Activated CD4-positive, alpha-beta T cell treated with anti-CD3 and anti-CD28 coated beads, Interleukin-2, amount 10 ng/mL, durations not matched to agents 7 days and 5 days (primary cell): ENCODE results near the gene PDHX. TPM values are rescaled to one million over a fixed set of nuclear protein-coding genes. Genes with fewer than 3 reads are reported as not detected.
A peak's percentile ranks its signal among the peaks of the same experiment; 100 is the strongest.

Experiments used
- CTCF ChIA-PET: fragments of 350-600 bp; sonication (Branson Sonifier 250); formaldehyde crosslinking; loops from one replicate; lab custom pipeline; 2021; ENCODE audit warnings: antibody characterized with exemption; lab: Charles Lee
- POLR2A ChIA-PET: fragments of 350-600 bp; sonication (Branson Sonifier 250); formaldehyde crosslinking; loops from one replicate; lab custom pipeline; 2021; ENCODE audit warnings: antibody characterized with exemption; lab: Charles Lee
- DNase-seq: peaks from one replicate; pipeline ENCODE4 v3.0.0-alpha.2; 2020
- H3K27ac Mint-ChIP-seq: one replicate; pipeline ENCODE4 v1.8.0; 2021; ENCODE audit warnings: mild to moderate bottlenecking, moderate library complexity, mixed read lengths
- H3K27me3 Mint-ChIP-seq: one replicate; pipeline ENCODE4 v1.8.0; 2021; ENCODE audit warnings: mixed read lengths
- H3K36me3 Mint-ChIP-seq: one replicate; pipeline ENCODE4 v1.8.0; 2021; ENCODE audit warnings: low read depth, mixed read lengths
- H3K4me1 Mint-ChIP-seq: one replicate; pipeline ENCODE4 v1.8.0; 2021; ENCODE audit warnings: mixed read lengths
- H3K4me3 Mint-ChIP-seq: one replicate; pipeline ENCODE4 v1.8.0; 2021; ENCODE audit warnings: mild to moderate bottlenecking, moderate library complexity, mixed read lengths
- H3K9me3 Mint-ChIP-seq: one replicate; pipeline ENCODE4 v1.8.0; 2021; ENCODE audit warnings: mixed read lengths
- total RNA-seq, 2 experiments: library from RNA; stranded (reverse); gene quantifications; one replicate each; pipeline ENCODE4 v1.2.3, GENCODE V29; 2021

The PDHX gene
- total RNA-seq, 2 experiments from 2014 or later: 25.3 to 27.7 TPM

GRCh38 chr11:34988294-34989255, 72.2 kb downstream of the PDHX start:
- no peak overlapping the region for H3K27ac Mint-ChIP-seq
- H3K4me3 Mint-ChIP-seq: no peak overlapping the region
- CTCF ChIA-PET: interaction anchor here (0.6 to 1.2 kb wide), 5 partner anchors 9 to 21 kb away, joined by 3 to 4 read pairs (median 3); no protein-coding TSS in a partner anchor
- H3K4me1 Mint-ChIP-seq: peaks cover 13% of the 10 kb centered on the region
- no peaks in the 10 kb centered on the region for H3K27me3 Mint-ChIP-seq
- H3K36me3 Mint-ChIP-seq: peaks cover 19% of the 10 kb centered on the region
- no peaks in the 10 kb centered on the region for H3K9me3 Mint-ChIP-seq
- POLR2A ChIA-PET: no interaction called here
- DNase-seq: no peak

GRCh38 chr11:34990916-34991315, 74.5 kb downstream of the PDHX start:
- no peak overlapping the region for H3K27ac Mint-ChIP-seq
- H3K9me3 Mint-ChIP-seq: no peaks in the 10 kb centered on the region
- H3K36me3 Mint-ChIP-seq: peaks cover 9% of the 10 kb centered on the region
- no peak for DNase-seq
- no peaks in the 10 kb centered on the region for H3K27me3 Mint-ChIP-seq
- H3K4me3 Mint-ChIP-seq: no peak overlapping the region
- ChIA-PET POLR2A (no interaction called here), CTCF (no interaction called here)
- H3K4me1 Mint-ChIP-seq: peaks cover 13% of the 10 kb centered on the region

GRCh38 chr11:34994854-34995253, 78.4 kb downstream of the PDHX start:
- ChIA-PET CTCF (interaction anchor here (1.0 kb wide), 1 partner anchor 129 kb away, joined by 3 read pairs; no protein-coding TSS in a partner anchor), POLR2A (no interaction called here)

GRCh38 chr11:34996958-34997357, 80.5 kb downstream of the PDHX start:
- POLR2A ChIA-PET: no interaction called here

More at GRCh38 chr11:34994854-34995253, 78.4 kb downstream of the PDHX start:
- Mint-ChIP-seq H3K27me3 (no peaks in the 10 kb centered on the region), H3K9me3 (no peaks in the 10 kb centered on the region), H3K4me1 (peaks cover 21% of the 10 kb centered on the region), H3K36me3 (peaks cover 9% of the 10 kb centered on the region), H3K27ac (no peak overlapping the region), H3K4me3 (no peak overlapping the region)
- DNase-seq: no peak

GRCh38 chr11:34997952-34998528, 81.6 kb downstream of the PDHX start:
- DNase-seq: no peak
- ChIA-PET CTCF (interaction anchor here (0.5 to 1.6 kb wide), 5 partner anchors 9 to 179 kb away, joined by 3 to 4 read pairs (median 3); no protein-coding TSS in a partner anchor), POLR2A (no interaction called here)
- Mint-ChIP-seq H3K4me3 (no peak overlapping the region), H3K27ac (no peak overlapping the region), H3K27me3 (no peaks in the 10 kb centered on the region), H3K9me3 (no peaks in the 10 kb centered on the region), H3K36me3 (peaks cover 3% of the 10 kb centered on the region), H3K4me1 (peaks cover 26% of the 10 kb centered on the region)

More at GRCh38 chr11:34996958-34997357, 80.5 kb downstream of the PDHX start:
- CTCF ChIA-PET: interaction anchor here (0.6 to 1.5 kb wide), 4 partner anchors 93 to 408 kb away, joined by 3 to 4 read pairs (median 3); no protein-coding TSS in a partner anchor
- no peaks in the 10 kb centered on the region for H3K27me3 Mint-ChIP-seq
- H3K4me1 Mint-ChIP-seq: peaks cover 26% of the 10 kb centered on the region
- no peak overlapping the region for H3K27ac Mint-ChIP-seq
- H3K4me3 Mint-ChIP-seq: no peak overlapping the region
- no peak for DNase-seq
- H3K36me3 Mint-ChIP-seq: peaks cover 6% of the 10 kb centered on the region
- H3K9me3 Mint-ChIP-seq: no peaks in the 10 kb centered on the region

GRCh38 chr11:34999453-34999852, 83.0 kb downstream of the PDHX start:
- ChIA-PET POLR2A (interaction anchor here (0.7 kb wide), 1 partner anchor 41 kb away, joined by 3 read pairs; no protein-coding TSS in a partner anchor), CTCF (interaction anchor here (0.8 to 1.4 kb wide), 5 partner anchors 10 to 236 kb away, joined by 3 to 5 read pairs (median 3); no protein-coding TSS in a partner anchor)
- H3K36me3 Mint-ChIP-seq: no peaks in the 10 kb centered on the region
- H3K27ac Mint-ChIP-seq: no peak overlapping the region
- H3K4me1 Mint-ChIP-seq: peaks cover 28% of the 10 kb centered on the region
- no peaks in the 10 kb centered on the region for H3K9me3 Mint-ChIP-seq
- H3K27me3 Mint-ChIP-seq: peaks cover under 1% of the 10 kb centered on the region
- no peak overlapping the region for H3K4me3 Mint-ChIP-seq
- DNase-seq: no peak

GRCh38 chr11:35003186-35003585, 86.8 kb downstream of the PDHX start:
- peaks cover 36% of the 10 kb centered on the region for H3K4me1 Mint-ChIP-seq
- POLR2A ChIA-PET: no interaction called here
- CTCF ChIA-PET: interaction anchor here (1.2 kb wide), 1 partner anchor 13 kb away, joined by 3 read pairs; no protein-coding TSS in a partner anchor

GRCh38 chr11:35003658-35004057, 87.2 kb downstream of the PDHX start:
- Mint-ChIP-seq H3K36me3 (peaks cover 1% of the 10 kb centered on the region), H3K4me1 (peaks cover 31% of the 10 kb centered on the region), H3K27me3 (peaks cover 4% of the 10 kb centered on the region), H3K9me3 (no peaks in the 10 kb centered on the region), H3K4me3 (no peak overlapping the region), H3K27ac (no peak overlapping the region)
- DNase-seq: no peak
- ChIA-PET POLR2A (no interaction called here), CTCF (no interaction called here)

More at GRCh38 chr11:35003186-35003585, 86.8 kb downstream of the PDHX start:
- Mint-ChIP-seq H3K9me3 (no peaks in the 10 kb centered on the region), H3K27ac (no peak overlapping the region), H3K36me3 (peaks cover 1% of the 10 kb centered on the region), H3K4me3 (no peak overlapping the region), H3K27me3 (peaks cover 4% of the 10 kb centered on the region)
- no peak for DNase-seq

- no peak for DNase-seq
- POLR2A ChIA-PET: no interaction called here
- no peak overlapping the region for H3K27ac Mint-ChIP-seq
Observed at GRCh38 chr11:35005141-35005780, 88.8 kb downstream of the PDHX start.

GRCh38 chr11:35006389-35007128, 90.1 kb downstream of the PDHX start:
- CTCF ChIA-PET: interaction anchor here (0.6 to 1.2 kb wide), 5 partner anchors 18 to 168 kb away, joined by 3 to 4 read pairs (median 3); no protein-coding TSS in a partner anchor
- H3K4me1 Mint-ChIP-seq: peaks cover 18% of the 10 kb centered on the region
- no peak overlapping the region for H3K4me3 Mint-ChIP-seq
- DNase-seq: peak; percentile 14
- H3K9me3 Mint-ChIP-seq: peaks cover 2% of the 10 kb centered on the region
- no peak overlapping the region for H3K27ac Mint-ChIP-seq
- POLR2A ChIA-PET: no interaction called here
- H3K27me3 Mint-ChIP-seq: peaks cover 8% of the 10 kb centered on the region
- H3K36me3 Mint-ChIP-seq: peaks cover 1% of the 10 kb centered on the region

More at GRCh38 chr11:35005141-35005780, 88.8 kb downstream of the PDHX start:
- Mint-ChIP-seq H3K4me3 (no peak overlapping the region), H3K27me3 (peaks cover 4% of the 10 kb centered on the region), H3K4me1 (peaks cover 17% of the 10 kb centered on the region), H3K36me3 (peaks cover 1% of the 10 kb centered on the region), H3K9me3 (no peaks in the 10 kb centered on the region)
- CTCF ChIA-PET: interaction anchor here (0.7 kb wide), 1 partner anchor 24 kb away, joined by 3 read pairs; no protein-coding TSS in a partner anchor

GRCh38 chr11:35007277-35007676, 90.9 kb downstream of the PDHX start:
- Mint-ChIP-seq H3K27ac (no peak overlapping the region), H3K4me1 (peaks cover 22% of the 10 kb centered on the region), H3K36me3 (peaks cover 1% of the 10 kb centered on the region), H3K4me3 (no peak overlapping the region), H3K9me3 (peaks cover 2% of the 10 kb centered on the region), H3K27me3 (peaks cover 8% of the 10 kb centered on the region)
- ChIA-PET CTCF (interaction anchor here (1.2 to 1.3 kb wide), 2 partner anchors 167 to 231 kb away, joined by 3 read pairs; no protein-coding TSS in a partner anchor), POLR2A (no interaction called here)
- DNase-seq: no peak
